ENCODE measurements around the gene PRDX2. TPM values are rescaled to one million over a fixed set of nuclear protein-coding genes. Genes with fewer than 3 reads are reported as not detected.
A peak's percentile ranks its signal among the peaks of the same experiment; 100 is the strongest.

Gene PRDX2
- total RNA-seq, 4 donors from 2014 or later: 357 to 551 (median 406) TPM

GRCh38 chr19:12843328-12843727, 41.7 kb upstream of the PRDX2 start:
- Histone ChIP-seq H3K27me3 (peaks cover 59 to 62% (median 60%) of the 10 kb centered on the region in 3 donors), H3K4me1 (peaks cover 10 to 12% of the 10 kb centered on the region in 2 donors), H3K27ac (no peak overlapping the region), H3K4me3 (no peak overlapping the region), H3K36me3 (no peaks in the 10 kb centered on the region), H3K9me3 (no peaks in the 10 kb centered on the region)
- TF ChIP-seq POLR2A (IDR thresholded peaks at IDR 0.05): no peak
- TF ChIP-seq CTCF (IDR thresholded peaks at IDR 0.05 in 4 of 5, conservative IDR thresholded peaks at IDR 0.05 in 1 of 5): no peak
- intact Hi-C loops (cut with DNase I; ENCODE audit: low total_unique reads) (no loop called here), in situ Hi-C loops (cut with MboI; ENCODE audit: low sequenced_read_pairs in 4 of 4) (loop anchor here in 2 of 4 donors (10.0 kb wide), 1 partner anchor 79 kb away; no protein-coding TSS in a partner anchor)
- DNase-seq: no peak
- no peak for ATAC-seq

GRCh38 chr19:12842511-12842910, 40.9 kb upstream of the PRDX2 start:
- Histone ChIP-seq H3K4me1 (peaks cover 7 to 8% of the 10 kb centered on the region in 2 donors), H3K27me3 (peaks cover 65 to 68% (median 66%) of the 10 kb centered on the region in 3 donors), H3K4me3 (no peak overlapping the region), H3K9me3 (no peaks in the 10 kb centered on the region), H3K27ac (no peak overlapping the region), H3K36me3 (no peaks in the 10 kb centered on the region)
- DNase-seq (no peak), ATAC-seq (no peak)
- no peak for TF ChIP-seq CTCF (IDR thresholded peaks at IDR 0.05 in 4 of 5, conservative IDR thresholded peaks at IDR 0.05 in 1 of 5)
- TF ChIP-seq POLR2A (IDR thresholded peaks at IDR 0.05): no peak
- in situ Hi-C loops (cut with MboI; ENCODE audit: low sequenced_read_pairs in 4 of 4) (loop anchor here in 2 of 4 donors (10.0 kb wide), 1 partner anchor 78 kb away; no protein-coding TSS in a partner anchor), intact Hi-C loops (cut with DNase I; ENCODE audit: low total_unique reads) (no loop called here)

- TF ChIP-seq POLR2A (IDR thresholded peaks at IDR 0.05) (no peak), CTCF (IDR thresholded peaks at IDR 0.05 in 4 of 5, conservative IDR thresholded peaks at IDR 0.05 in 1 of 5) (no peak)
- DNase-seq: no peak
- intact Hi-C loops (cut with DNase I; ENCODE audit: low total_unique reads): no loop called here
- Histone ChIP-seq H3K9me3 (no peaks in the 10 kb centered on the region), H3K27ac (no peak overlapping the region), H3K4me1 (peaks cover 4 to 6% of the 10 kb centered on the region in 2 donors), H3K27me3 (peaks cover 73 to 82% (median 75%) of the 10 kb centered on the region in 3 donors), H3K4me3 (peak overlapping the region in 3 of 4 donors; percentile 21 to 36 (median 21)), H3K36me3 (no peaks in the 10 kb centered on the region)
- no peak for ATAC-seq
- in situ Hi-C loops (cut with MboI; ENCODE audit: low sequenced_read_pairs in 4 of 4): loop anchor here in 2 of 4 donors (10.0 kb wide), 1 partner anchor 76 kb away; no protein-coding TSS in a partner anchor
These were observed 39.5 kb upstream of the PRDX2 start for GRCh38 chr19:12841094-12841493.

GRCh38 chr19:12840091-12841079, 38.8 kb upstream of the PRDX2 start:
- Histone ChIP-seq H3K27ac (no peak overlapping the region), H3K9me3 (no peaks in the 10 kb centered on the region), H3K36me3 (no peaks in the 10 kb centered on the region), H3K4me1 (peaks cover 4 to 6% of the 10 kb centered on the region in 2 donors), H3K27me3 (peaks cover 80 to 90% (median 82%) of the 10 kb centered on the region in 3 donors), H3K4me3 (peak overlapping the region in 3 of 4 donors; percentile 21 to 36 (median 21))
- DNase-seq (peak; percentile 15 to 52), ATAC-seq (peak; percentile 47 to 83)
- in situ Hi-C loops (cut with MboI; ENCODE audit: low sequenced_read_pairs in 4 of 4): loop anchor here in 2 of 4 donors (10.0 kb wide), 1 partner anchor 76 kb away; no protein-coding TSS in a partner anchor
- TF ChIP-seq CTCF (IDR thresholded peaks at IDR 0.05 in 4 of 5, conservative IDR thresholded peaks at IDR 0.05 in 1 of 5) (no peak), POLR2A (IDR thresholded peaks at IDR 0.05) (no peak)
- intact Hi-C loops (cut with DNase I; ENCODE audit: low total_unique reads): no loop called here

Measured in gastrocnemius medialis (tissue), 4 donors.